K562 (cell line): ENCODE data around the gene WDCP. TPM values are rescaled to one million over a fixed set of nuclear protein-coding genes. Genes with fewer than 3 reads are reported as not detected.

Experiments used
- ATAC-seq: fragments of 200-7000 bp; cut with Tn5 transposase; 3 replicates; pipeline ENCODE4 v1.9.1; 2020; ENCODE audit warnings: moderate library complexity
- BruUV-seq: library from RNA; stranded (reverse); fragments of 400-500 nt; replicated peaks from 2 replicates; lab custom pipeline; 2021; lab: Mats Ljungman, UMichigan
- CTCF ChIA-PET: fragments of 300-600 bp; formaldehyde crosslinking; extraction: SDS; loops from one replicate; lab custom pipeline; 2021; ENCODE audit warnings: low intra/inter-chr PET ratio; lab: Yijun Ruan, JAX
- POLR2A ChIA-PET: fragments of 300-600, 350-650 bp; sonication (Branson Sonifier 250); formaldehyde crosslinking; extraction: SDS; loops from one replicate; lab custom pipeline; 2021; ENCODE audit warnings: antibody characterized with exemption, inconsistent platforms; lab: Yijun Ruan, JAX
- DNase-seq, 4 experiments: peaks; one replicate each; pipeline versions ENCODE4 v3.0.0 to v3.0.0-alpha.2; 2011 to 2018; ENCODE audit warnings: low spot score in 3 of 4, mixed read lengths in 3 of 4; ENCODE audit errors: extremely low read depth in 1 of 4
- FAIRE-seq: peaks from 2 replicates; lab custom pipeline; 2011; peaks lifted over from hg19 to GRCh38; lab: Jason Lieb, UNC
- H2AFZ ChIP-seq: 2 replicates; pipeline ENCODE4 v1.6.0; 2011; ENCODE audit warnings: low read depth, low read length, control low read depth, inconsistent platforms
- H3K27ac ChIP-seq: fragments of 200-600 bp; 3 replicates; pipeline ENCODE4 v1.8.0; 2011; ENCODE audit warnings: low read depth, mild to moderate bottlenecking, control low read depth, inconsistent platforms, low read length, moderate library complexity, mixed read lengths; ENCODE audit errors: extremely low read depth
- H3K27me3 ChIP-seq, 2 experiments: fragments of 300-600 bp in 1 of 2; 2 replicates in 1 of 2; 3 replicates in 1 of 2; pipeline versions ENCODE4 v1.6.0 to v1.8.0; 2011; ENCODE audit warnings: inconsistent platforms in 2 of 2, low read length in 2 of 2, mild to moderate bottlenecking in 1 of 2, mixed read lengths in 1 of 2, moderate library complexity in 1 of 2; ENCODE audit not compliant: control insufficient read depth in 2 of 2, insufficient read depth in 2 of 2
- H3K36me3 ChIP-seq: fragments of 300-600 bp; 3 replicates; pipeline ENCODE4 v1.8.0; 2011; ENCODE audit warnings: mild to moderate bottlenecking, low read length, inconsistent platforms; ENCODE audit not compliant: control insufficient read depth, insufficient read depth
- H3K4me1 ChIP-seq, 2 experiments: fragments of 200-600 bp in 1 of 2; replicated peaks in 1 of 2; 2 replicates in 1 of 2; 3 replicates in 1 of 2; pipeline versions ENCODE4 v1.5.1 to v1.8.0; 2011; ENCODE audit warnings: inconsistent platforms in 2 of 2, low read length in 2 of 2, mild to moderate bottlenecking in 1 of 2, mixed read lengths in 1 of 2, moderate library complexity in 1 of 2; ENCODE audit not compliant: control insufficient read depth in 2 of 2, insufficient read depth in 2 of 2
- H3K4me2 ChIP-seq: 2 replicates; pipeline ENCODE4 v1.6.1; 2011; ENCODE audit warnings: low read length, control low read depth, inconsistent platforms, mixed read lengths; ENCODE audit not compliant: insufficient read depth
- H3K4me3 ChIP-seq: fragments of 200-600 bp; sonication (generic), shearing (Covaris generic); 2 replicates; pipeline ENCODE4 v1.5.1; 2016; ENCODE audit warnings: control low read depth, inconsistent platforms
- H3K79me2 ChIP-seq: fragments of 200-600 bp; 3 replicates; pipeline ENCODE4 v1.8.0; 2011; ENCODE audit warnings: low read length, inconsistent platforms; ENCODE audit not compliant: control insufficient read depth, insufficient read depth
- H3K9ac ChIP-seq, 2 experiments: 2 replicates each; pipeline versions ENCODE4 v1.6.0 to v1.6.1; 2011; ENCODE audit warnings: low read depth in 2 of 2, low read length in 2 of 2, control low read depth in 1 of 2, inconsistent platforms in 1 of 2, mild to moderate bottlenecking in 1 of 2, mixed read lengths in 1 of 2; ENCODE audit not compliant: insufficient read depth in 1 of 2
- H3K9me1 ChIP-seq: one replicate; pipeline ENCODE4 v1.6.0; 2011; ENCODE audit warnings: inconsistent platforms, mild to moderate bottlenecking, low read length, moderate library complexity; ENCODE audit not compliant: control insufficient read depth, insufficient read depth
- H3K9me3 ChIP-seq: replicated peaks from 2 replicates; pipeline ENCODE4 v1.5.1; 2011; ENCODE audit warnings: low read depth, low read length, inconsistent platforms; ENCODE audit not compliant: control insufficient read depth, insufficient read depth
- H4K20me1 ChIP-seq: replicated peaks from 2 replicates; pipeline ENCODE4 v1.6.1; 2011; ENCODE audit warnings: low read length, inconsistent platforms, mixed read lengths; ENCODE audit not compliant: control insufficient read depth, insufficient read depth
- ATF6 ChIP-seq: sonication (generic); formaldehyde crosslinking; IDR thresholded peaks from 2 replicates; pipeline ENCODE4 v1.4.0; 2020; ENCODE audit warnings: mild to moderate bottlenecking, missing genetic modification reagents
- CBX1 ChIP-seq: sonication (generic); IDR thresholded peaks from 2 replicates; pipeline ENCODE4 v1.6.1; 2016; ENCODE audit warnings: antibody characterized with exemption, low read depth, mild to moderate bottlenecking
- DMBX1 ChIP-seq: fragments of 250-450 bp; sonication (Bioruptor Pico); IDR thresholded peaks from 2 replicates; pipeline ENCODE4 v1.8.0; 2022; ENCODE audit warnings: inconsistent platforms, mild to moderate bottlenecking, moderate library complexity, borderline replicate concordance
- MLLT1 ChIP-seq, 2 experiments: fragments of 450-650 bp; IDR thresholded peaks; 2 replicates each; pipeline ENCODE4 v1.6.1; 2016
- PATZ1 ChIP-seq: fragments of 250-450 bp; sonication (Bioruptor Pico); IDR thresholded peaks from 2 replicates; pipeline ENCODE4 v1.5.0; 2020; ENCODE audit warnings: mild to moderate bottlenecking, borderline replicate concordance
- PBX2 ChIP-seq, 2 experiments: IDR thresholded peaks in 1 of 2; conservative IDR thresholded peaks in 1 of 2; 2 replicates each; pipeline ENCODE4 v1.6.1; 2016; ENCODE audit warnings: low read depth in 2 of 2, mild to moderate bottlenecking in 1 of 2, missing compliant biosample characterization in 1 of 2, missing genetic modification characterization in 1 of 2, moderate library complexity in 1 of 2
- SMC3 ChIP-seq: conservative IDR thresholded peaks from 2 replicates; pipeline ENCODE4 v1.6.1; 2011; ENCODE audit warnings: low read depth, low read length, improper control_type of control experiment; ENCODE audit not compliant: insufficient read depth
- WGBS: fragments of 100-300 bp; shearing (Covaris generic); methylation state at CpG from one replicate; pipeline ENCODE4 v1.1.6; 2016; ENCODE audit warnings: low coverage, mixed read lengths; ENCODE audit not compliant: insufficient coverage; ENCODE audit errors: missing lambda C conversion rate; 5-methylcytosine and 5-hydroxymethylcytosine counted together
- in situ Hi-C: fragments of 300-500 bp; cut with MboI; formaldehyde crosslinking; loops from 4 replicates; pipeline ENCODE4 v1.15.0; 2018; ENCODE audit warnings: inconsistent platforms, mixed read lengths
- intact Hi-C: fragments of 100-400 bp; cut with micrococcal nuclease; formaldehyde crosslinking; loops from 2 replicates; pipeline ENCODE4 v1.14.2; 2022
- polyA plus RNA-seq, 8 experiments: library from polyadenylated mRNA; depleted of rRNA in 4 of 8; stranded (reverse) in 5 of 8; unstranded in 3 of 8; fragments of >200 nt; fragmentation: Nextera tagmentation in 2 of 8; fragmentation: Illumina TruSeq in 1 of 8; extraction: Ambion mirVana in 2 of 8; extraction: Trizol in 1 of 8; gene quantifications; 2 replicates each; pipeline versions ENCODE4 v1.2.1 to v1.2.3, GENCODE V29; 2011 to 2014; ENCODE audit warnings: inconsistent platforms in 1 of 8, missing spikeins in 1 of 8
- total RNA-seq, 7 experiments: library from RNA; depleted of rRNA in 6 of 7; stranded (reverse); fragments of >200 nt in 6 of 7; fragmentation: Illumina TruSeq in 2 of 7; extraction: Trizol in 2 of 7; gene quantifications; 2 replicates each; pipeline versions ENCODE4 v1.2.1 to v1.2.3, GENCODE V29; 2011 to 2021; ENCODE audit warnings: low replicate concordance in 1 of 7
- TF ChIP-seq, protein P1 (sequence below), 3 experiments: IDR thresholded peaks in 2 of 3; conservative IDR thresholded peaks in 1 of 3; 2 replicates each; pipeline ENCODE4 v1.5.1; 2011 to 2012; ENCODE audit warnings: low read length in 3 of 3, mild to moderate bottlenecking in 3 of 3, control low read depth in 2 of 3, improper control_type of control experiment in 1 of 3, inconsistent platforms in 1 of 3, low read depth in 1 of 3, mixed read lengths in 1 of 3, moderate library complexity in 1 of 3; ENCODE audit not compliant: insufficient read depth in 2 of 3

Gene WDCP
- total and polyA plus RNA-seq, 9 of the 15 experiments (the other 6 are each of a cell fraction or from before 2014, with no cell fraction given): 10.1 to 41.4 (median 21.8) TPM

DNA sequence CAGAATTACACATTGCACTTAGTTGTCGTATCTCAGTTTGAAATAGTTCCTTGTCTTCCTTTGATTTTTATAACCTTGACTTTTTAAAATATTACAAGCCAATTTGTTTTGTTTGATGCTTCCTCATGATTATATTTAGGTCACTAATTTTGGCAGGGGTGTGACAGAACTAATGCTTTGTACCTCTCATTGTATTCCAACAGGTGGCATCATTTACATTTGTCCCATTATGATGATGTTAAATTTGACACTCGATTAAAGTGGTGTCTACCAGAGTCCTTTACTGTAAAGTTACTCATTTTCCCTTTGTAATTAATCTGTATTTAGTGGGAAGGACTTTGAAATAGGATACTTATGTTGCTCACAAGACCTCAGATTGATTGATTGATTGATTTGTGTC lies 58.8 kb downstream of the WDCP start:
- intact Hi-C loops: no loop called here
- no TSS peak for BruUV-seq
- ATAC-seq: peak; percentile 88
- no peak for TF ChIP-seq ATF6 (CRISPR knock-in tag)
- TF ChIP-seq CBX1: no peak
- TF ChIP-seq PBX2 (CRISPR knock-in tag; IDR thresholded peaks at IDR 0.05; ENCODE audit: low read depth): no peak
- 0 out of 2 replicates have a peak, but pooled peaks have one; percentile 13 for TF ChIP-seq PBX2 (tag; conservative IDR thresholded peaks at IDR 0.05; ENCODE audit: low read depth)
- no peak for TF ChIP-seq MLLT1 (IDR thresholded peaks at IDR 0.05)
- TF ChIP-seq, protein P1, sequence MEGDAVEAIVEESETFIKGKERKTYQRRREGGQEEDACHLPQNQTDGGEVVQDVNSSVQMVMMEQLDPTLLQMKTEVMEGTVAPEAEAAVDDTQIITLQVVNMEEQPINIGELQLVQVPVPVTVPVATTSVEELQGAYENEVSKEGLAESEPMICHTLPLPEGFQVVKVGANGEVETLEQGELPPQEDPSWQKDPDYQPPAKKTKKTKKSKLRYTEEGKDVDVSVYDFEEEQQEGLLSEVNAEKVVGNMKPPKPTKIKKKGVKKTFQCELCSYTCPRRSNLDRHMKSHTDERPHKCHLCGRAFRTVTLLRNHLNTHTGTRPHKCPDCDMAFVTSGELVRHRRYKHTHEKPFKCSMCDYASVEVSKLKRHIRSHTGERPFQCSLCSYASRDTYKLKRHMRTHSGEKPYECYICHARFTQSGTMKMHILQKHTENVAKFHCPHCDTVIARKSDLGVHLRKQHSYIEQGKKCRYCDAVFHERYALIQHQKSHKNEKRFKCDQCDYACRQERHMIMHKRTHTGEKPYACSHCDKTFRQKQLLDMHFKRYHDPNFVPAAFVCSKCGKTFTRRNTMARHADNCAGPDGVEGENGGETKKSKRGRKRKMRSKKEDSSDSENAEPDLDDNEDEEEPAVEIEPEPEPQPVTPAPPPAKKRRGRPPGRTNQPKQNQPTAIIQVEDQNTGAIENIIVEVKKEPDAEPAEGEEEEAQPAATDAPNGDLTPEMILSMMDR (IDR thresholded peaks at IDR 0.05 in 2 of 3, conservative IDR thresholded peaks at IDR 0.05 in 1 of 3; ENCODE audit: insufficient read depth in 2 of 3, low read depth in 1 of 3, low read length in 3 of 3): peak; percentile 34 to 73 (median 40); a peak in 4 of 6 replicates
- no peak for TF ChIP-seq PATZ1
- TF ChIP-seq SMC3: peak; percentile 39; the same call in 1 of the 2 replicates
- no peak for TF ChIP-seq DMBX1 (CRISPR knock-in tag)

More for the DNA sequence above, 58.8 kb downstream of the WDCP start:
- in situ Hi-C loops: no loop called here
- ChIA-PET CTCF (interaction anchor here (0.6 to 0.7 kb wide), 2 partner anchors 96 to 176 kb away, joined by 3 read pairs; no protein-coding TSS in a partner anchor), POLR2A (no interaction called here)
- FAIRE-seq (peak; percentile 48), DNase-seq (peak in 1 of 4 experiments; percentile 37)
- H3K27me3 ChIP-seq: no peaks in the 10 kb centered on the region
- peaks cover 24% of the 10 kb centered on the region for H3K36me3 ChIP-seq
- no peak overlapping the region for H3K9ac ChIP-seq
- H3K79me2 ChIP-seq: no peaks in the 10 kb centered on the region
- no peaks in the 10 kb centered on the region for H4K20me1 ChIP-seq
- H3K4me1 ChIP-seq: no peaks in the 10 kb centered on the region
- no peak overlapping the region for H3K4me3 ChIP-seq
- H3K4me2 ChIP-seq: no peak overlapping the region
- H3K9me1 ChIP-seq: no peaks in the 10 kb centered on the region
- H2AFZ ChIP-seq: no peak overlapping the region
- H3K27ac ChIP-seq: no peak overlapping the region
- H3K9me3 ChIP-seq: no peaks in the 10 kb centered on the region
- 52% methylated on average over 2 of the region's 2 CpGs for WGBS
